GM12865 (cell line): Measurements from ENCODE around the gene TAP2.
"Not testable (repeated sequence)": the region's sequence is repeated elsewhere in the genome, so short reads cannot be mapped to it uniquely, and the experiment has no call there.

Source experiments
- DNase-seq: peaks from one replicate; pipeline ENCODE4 v3.0.0; 2010; ENCODE audit warnings: low read depth
- H3K4me3 ChIP-seq: 2 replicates; pipeline ENCODE4 v1.5.1; 2011; ENCODE audit warnings: mild to moderate bottlenecking, low read depth, low read length, control low read depth
- TF ChIP-seq, protein P1 (sequence below): IDR thresholded peaks from 2 replicates; pipeline ENCODE4 v1.5.1; 2011; ENCODE audit warnings: low read length, control low read depth, low read depth, inconsistent platforms; ENCODE audit not compliant: insufficient read depth; ENCODE audit errors: missing control alignments

Gene TAP2

DNA sequence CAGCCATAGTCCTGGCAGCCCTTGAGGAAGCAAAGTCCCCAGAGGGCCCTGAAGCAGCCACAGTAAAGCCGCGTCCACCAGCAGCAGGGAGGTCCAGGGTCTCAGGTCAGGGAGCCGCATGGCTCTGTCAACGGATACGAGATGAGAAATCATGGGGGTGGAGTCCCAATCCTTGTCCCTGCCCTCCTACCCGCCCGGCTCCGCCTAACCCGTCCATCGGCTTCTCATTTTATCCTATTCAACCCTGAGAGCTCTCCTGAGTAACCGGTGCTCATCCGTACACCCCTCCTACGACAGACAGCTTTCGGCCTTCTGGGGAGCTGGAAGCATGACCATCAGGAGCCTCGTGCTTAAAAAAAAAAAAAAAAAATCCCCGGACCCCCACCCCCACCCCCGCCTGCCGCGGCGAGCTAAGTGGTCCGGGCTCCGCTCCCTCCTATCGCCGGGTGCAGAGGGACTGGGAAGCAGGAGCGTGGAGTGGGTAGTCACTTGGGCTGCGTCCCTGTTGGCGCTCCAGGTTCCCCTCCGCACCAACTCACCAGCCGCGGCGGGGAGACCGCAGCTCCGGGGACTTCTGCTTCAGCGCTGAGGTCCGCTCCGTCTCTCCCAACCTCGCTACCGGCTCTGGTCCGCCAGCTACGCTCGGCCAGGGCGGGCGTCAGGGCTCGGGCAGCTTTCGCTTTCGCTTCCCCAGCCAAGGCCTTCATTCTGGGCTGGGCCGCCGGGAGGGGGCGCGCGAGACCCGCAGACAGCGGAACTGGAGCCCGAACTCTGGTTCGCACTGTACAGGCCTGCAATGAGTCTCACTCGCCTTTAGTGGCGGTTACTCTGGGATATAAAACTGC lies at the start of gene TAP2:
TSS of gene TAP2 (minus strand) at position 626 of the 845 bp plus-strand sequence. CDS start at position 120, 506 bp downstream.
- peak within 1 kb of the TSS; percentile 62 for H3K4me3 ChIP-seq
- TF ChIP-seq, protein P1, sequence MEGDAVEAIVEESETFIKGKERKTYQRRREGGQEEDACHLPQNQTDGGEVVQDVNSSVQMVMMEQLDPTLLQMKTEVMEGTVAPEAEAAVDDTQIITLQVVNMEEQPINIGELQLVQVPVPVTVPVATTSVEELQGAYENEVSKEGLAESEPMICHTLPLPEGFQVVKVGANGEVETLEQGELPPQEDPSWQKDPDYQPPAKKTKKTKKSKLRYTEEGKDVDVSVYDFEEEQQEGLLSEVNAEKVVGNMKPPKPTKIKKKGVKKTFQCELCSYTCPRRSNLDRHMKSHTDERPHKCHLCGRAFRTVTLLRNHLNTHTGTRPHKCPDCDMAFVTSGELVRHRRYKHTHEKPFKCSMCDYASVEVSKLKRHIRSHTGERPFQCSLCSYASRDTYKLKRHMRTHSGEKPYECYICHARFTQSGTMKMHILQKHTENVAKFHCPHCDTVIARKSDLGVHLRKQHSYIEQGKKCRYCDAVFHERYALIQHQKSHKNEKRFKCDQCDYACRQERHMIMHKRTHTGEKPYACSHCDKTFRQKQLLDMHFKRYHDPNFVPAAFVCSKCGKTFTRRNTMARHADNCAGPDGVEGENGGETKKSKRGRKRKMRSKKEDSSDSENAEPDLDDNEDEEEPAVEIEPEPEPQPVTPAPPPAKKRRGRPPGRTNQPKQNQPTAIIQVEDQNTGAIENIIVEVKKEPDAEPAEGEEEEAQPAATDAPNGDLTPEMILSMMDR: peak; percentile 92
- DNase-seq: peak; percentile 97

DNA sequence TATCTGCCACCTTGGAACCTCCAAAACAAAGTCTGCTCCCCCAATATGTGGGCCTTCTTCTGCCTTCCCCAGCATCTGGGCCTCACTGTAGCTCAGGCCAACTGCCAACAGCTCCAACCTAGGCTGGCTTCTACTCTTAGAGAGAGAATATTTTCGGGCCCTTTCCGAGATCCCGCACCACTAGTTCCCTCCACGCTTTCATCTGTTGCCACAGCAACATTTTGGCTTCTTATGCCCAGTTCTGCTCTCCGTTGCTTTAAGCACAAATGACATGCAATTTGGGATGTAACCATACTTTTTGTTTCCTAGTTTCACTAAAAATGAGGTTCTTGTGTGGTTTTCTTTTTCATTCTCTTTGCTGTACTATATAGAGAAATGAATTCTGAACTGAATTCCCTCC lies 49.1 kb upstream of the TAP2 start:
- DNase-seq: no peak
- TF ChIP-seq, protein P1: no peak
- H3K4me3 ChIP-seq: no peak overlapping the region

GRCh38 chr6:32886681-32887383 lies 48.3 kb upstream of the TAP2 start:
- TF ChIP-seq, protein P1: no peak
- DNase-seq: no peak
- H3K4me3 ChIP-seq: no peak overlapping the region

DNA sequence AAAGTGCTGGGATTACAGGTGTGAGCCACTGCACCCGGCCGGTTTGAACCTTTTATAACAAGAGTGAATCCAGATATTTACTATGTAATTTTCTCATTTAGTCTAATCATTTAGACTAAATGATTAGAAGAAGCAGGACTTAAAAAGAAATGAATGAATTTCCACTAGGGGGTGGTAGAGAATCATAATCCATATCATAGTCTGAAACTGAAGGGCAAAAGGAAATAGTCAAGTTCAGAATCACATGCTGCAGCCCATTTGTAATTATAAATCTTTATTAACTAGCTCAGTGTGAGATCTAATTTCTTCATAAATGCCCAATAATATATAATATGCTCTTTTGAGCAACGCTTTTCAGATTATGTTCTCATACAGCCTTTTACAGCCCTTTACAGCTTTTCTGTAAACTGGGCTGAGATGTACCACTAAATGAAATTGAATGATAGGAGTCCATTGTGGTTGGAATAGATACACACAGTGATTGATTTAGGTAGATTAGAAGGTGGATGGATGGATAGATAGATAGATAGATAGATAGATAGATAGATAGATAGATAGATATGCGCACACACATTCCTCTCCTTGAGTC lies 47.3 kb upstream of the TAP2 start:
- DNase-seq: peak; percentile 86
- no peak overlapping the region for H3K4me3 ChIP-seq
- TF ChIP-seq, protein P1: peak; percentile 45

GRCh38 chr6:32883789-32884188 lies 45.2 kb upstream of the TAP2 start:
- TF ChIP-seq, protein P1: no peak
- no peak for DNase-seq
- H3K4me3 ChIP-seq: no peak overlapping the region

GRCh38 chr6:32882879-32883250 lies 44.3 kb upstream of the TAP2 start:
- no peak overlapping the region for H3K4me3 ChIP-seq
- DNase-seq: no peak
- TF ChIP-seq, protein P1: no peak

DNA sequence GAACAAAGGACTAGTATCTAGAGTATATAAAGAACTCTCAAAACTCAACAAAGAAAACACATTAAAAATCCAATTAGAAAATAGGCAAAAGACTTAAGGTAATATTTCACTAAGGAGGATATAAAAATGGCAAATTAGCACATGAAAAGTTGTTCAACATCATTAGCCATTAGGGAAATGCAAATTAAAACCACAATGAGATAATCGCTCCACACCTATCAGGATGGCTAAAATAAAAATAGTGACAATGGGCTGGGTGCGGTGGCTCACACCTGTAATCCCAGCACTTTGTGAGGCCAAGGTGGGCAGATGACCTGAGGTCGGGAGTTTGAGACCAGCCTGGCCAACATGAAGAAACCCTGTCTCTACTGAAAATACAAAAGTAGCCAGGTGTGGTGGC lies 42.4 kb upstream of the TAP2 start:
- not testable (repeated sequence) for H3K4me3 ChIP-seq, DNase-seq
